ENCODE results near the gene NRG2. TPM values are rescaled to one million over a fixed set of nuclear protein-coding genes. Genes with fewer than 3 reads are reported as not detected.

Gene NRG2
- total and polyA plus RNA-seq, 11 donors = 0.72 to 4.8 (median 3.4) TPM

- no peaks in the 10 kb centered on the region for H3K36me3 ChIP-seq
- no peak overlapping the region for H3K27ac ChIP-seq
- 87 to 92% (median 89%) methylated on average over 7 of the region's 7 CpGs for WGBS, 4 donors
- TF ChIP-seq, protein P1, sequence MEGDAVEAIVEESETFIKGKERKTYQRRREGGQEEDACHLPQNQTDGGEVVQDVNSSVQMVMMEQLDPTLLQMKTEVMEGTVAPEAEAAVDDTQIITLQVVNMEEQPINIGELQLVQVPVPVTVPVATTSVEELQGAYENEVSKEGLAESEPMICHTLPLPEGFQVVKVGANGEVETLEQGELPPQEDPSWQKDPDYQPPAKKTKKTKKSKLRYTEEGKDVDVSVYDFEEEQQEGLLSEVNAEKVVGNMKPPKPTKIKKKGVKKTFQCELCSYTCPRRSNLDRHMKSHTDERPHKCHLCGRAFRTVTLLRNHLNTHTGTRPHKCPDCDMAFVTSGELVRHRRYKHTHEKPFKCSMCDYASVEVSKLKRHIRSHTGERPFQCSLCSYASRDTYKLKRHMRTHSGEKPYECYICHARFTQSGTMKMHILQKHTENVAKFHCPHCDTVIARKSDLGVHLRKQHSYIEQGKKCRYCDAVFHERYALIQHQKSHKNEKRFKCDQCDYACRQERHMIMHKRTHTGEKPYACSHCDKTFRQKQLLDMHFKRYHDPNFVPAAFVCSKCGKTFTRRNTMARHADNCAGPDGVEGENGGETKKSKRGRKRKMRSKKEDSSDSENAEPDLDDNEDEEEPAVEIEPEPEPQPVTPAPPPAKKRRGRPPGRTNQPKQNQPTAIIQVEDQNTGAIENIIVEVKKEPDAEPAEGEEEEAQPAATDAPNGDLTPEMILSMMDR (IDR thresholded peaks at IDR 0.05) = no peak
- no peak for TF ChIP-seq POLR2A (IDR thresholded peaks at IDR 0.05)
- intact Hi-C loops (cut with DNase I) = no loop called here
- DNase-seq = no peak
- no peak overlapping the region for H3K4me3 ChIP-seq
- no peaks in the 10 kb centered on the region for H3K9me3 ChIP-seq
- H3K27me3 ChIP-seq = no peaks in the 10 kb centered on the region
- ATAC-seq = no peak
- peaks cover 0 to 12% (median 0%) of the 10 kb centered on the region in 12 donors for H3K4me1 ChIP-seq
These were observed 128.8 kb downstream of the NRG2 start for GRCh38 chr5:139914218-139914807.

- no peak for DNase-seq
- intact Hi-C loops (cut with DNase I) = no loop called here
These were observed 130.3 kb downstream of the NRG2 start for GRCh38 chr5:139912804-139913203.

GRCh38 chr5:139912158-139912557 is 130.9 kb downstream of the NRG2 start:
- no peak for TF ChIP-seq POLR2A (IDR thresholded peaks at IDR 0.05)
- TF ChIP-seq, protein P1 (IDR thresholded peaks at IDR 0.05) = no peak
- intact Hi-C loops (cut with DNase I) = no loop called here
- no peak overlapping the region for H3K27ac ChIP-seq
- ATAC-seq (no peak), DNase-seq (no peak)
- no peak overlapping the region for H3K4me3 ChIP-seq
- H3K27me3 ChIP-seq = no peaks in the 10 kb centered on the region
- no peaks in the 10 kb centered on the region for H3K9me3 ChIP-seq
- 92 to 95% (median 94%) methylated on average over 2 to 3 of the region's 3 CpGs for WGBS, 4 donors
- H3K36me3 ChIP-seq = no peaks in the 10 kb centered on the region
- peaks cover 0 to 12% (median 0%) of the 10 kb centered on the region in 12 donors for H3K4me1 ChIP-seq

More at GRCh38 chr5:139912804-139913203, 130.3 kb downstream of the NRG2 start:
- peaks cover 0 to 12% (median 0%) of the 10 kb centered on the region in 12 donors for H3K4me1 ChIP-seq
- no peak for TF ChIP-seq POLR2A (IDR thresholded peaks at IDR 0.05)
- TF ChIP-seq, protein P1 (IDR thresholded peaks at IDR 0.05) = no peak
- H3K27me3 ChIP-seq = no peaks in the 10 kb centered on the region
- H3K9me3 ChIP-seq = no peaks in the 10 kb centered on the region
- WGBS, 4 donors = 93 to 97% (median 95%) methylated on average over 4 of the region's 4 CpGs
- H3K27ac ChIP-seq = no peak overlapping the region
- H3K36me3 ChIP-seq = no peaks in the 10 kb centered on the region
- H3K4me3 ChIP-seq = no peak overlapping the region
- no peak for ATAC-seq

- Histone ChIP-seq H3K27ac (no peak overlapping the region), H3K36me3 (no peaks in the 10 kb centered on the region), H3K9me3 (no peaks in the 10 kb centered on the region), H3K4me1 (peaks cover 0 to 12% (median 0%) of the 10 kb centered on the region in 12 donors), H3K27me3 (no peaks in the 10 kb centered on the region), H3K4me3 (no peak overlapping the region)
- no peak for DNase-seq
- ATAC-seq = no peak
- TF ChIP-seq POLR2A (IDR thresholded peaks at IDR 0.05) = no peak
- TF ChIP-seq, protein P1 (IDR thresholded peaks at IDR 0.05) = no peak
- WGBS, 4 donors = 94 to 100% (median 97%) methylated on average over 4 of the region's 4 CpGs
- intact Hi-C loops (cut with DNase I) = no loop called here
These were observed 131.5 kb downstream of the NRG2 start for GRCh38 chr5:139911425-139912120.
